Subcutaneous abdominal adipose tissue (tissue), 5 donors: ENCODE data around the gene HOXA3.

Source experiments
- H3K27ac ChIP-seq: one replicate; pipeline ENCODE4 v1.7.0; 2013; ENCODE audit warnings: low read depth, mild to moderate bottlenecking, inconsistent platforms, low read length, moderate library complexity
- H3K27me3 ChIP-seq, 5 donors: one replicate each; pipeline ENCODE4 v1.7.0; 2013; ENCODE audit warnings: low read length in 5 of 5, inconsistent platforms in 1 of 5; ENCODE audit not compliant: control insufficient read depth in 5 of 5, insufficient read depth in 4 of 5
- H3K36me3 ChIP-seq, 5 donors: one replicate each; pipeline ENCODE4 v1.7.0; 2013; ENCODE audit warnings: low read length in 5 of 5; ENCODE audit not compliant: control insufficient read depth in 5 of 5, insufficient read depth in 5 of 5
- H3K4me1 ChIP-seq, 5 donors: one replicate each; pipeline ENCODE4 v1.7.0; 2013; ENCODE audit warnings: low read length in 5 of 5, mild to moderate bottlenecking in 3 of 5, moderate library complexity in 1 of 5; ENCODE audit not compliant: control insufficient read depth in 5 of 5, insufficient read depth in 5 of 5
- H3K4me3 ChIP-seq, 5 donors: one replicate each; pipeline ENCODE4 v1.7.0; 2013; ENCODE audit warnings: low read length in 5 of 5, low read depth in 1 of 5
- H3K9ac ChIP-seq, 5 donors: one replicate each; pipeline ENCODE4 v1.7.0; 2013; ENCODE audit warnings: low read length in 5 of 5, mild to moderate bottlenecking in 4 of 5, moderate library complexity in 3 of 5
- H3K9me3 ChIP-seq, 5 donors: one replicate each; pipeline ENCODE4 v1.7.0; 2013; ENCODE audit warnings: low read length in 5 of 5; ENCODE audit not compliant: control insufficient read depth in 5 of 5
- donor health status: healthy.
- donor health status: healthy.
- donor health status: healthy.
- donor health status: healthy.
- donor health status: healthy.

Gene HOXA3

DNA sequence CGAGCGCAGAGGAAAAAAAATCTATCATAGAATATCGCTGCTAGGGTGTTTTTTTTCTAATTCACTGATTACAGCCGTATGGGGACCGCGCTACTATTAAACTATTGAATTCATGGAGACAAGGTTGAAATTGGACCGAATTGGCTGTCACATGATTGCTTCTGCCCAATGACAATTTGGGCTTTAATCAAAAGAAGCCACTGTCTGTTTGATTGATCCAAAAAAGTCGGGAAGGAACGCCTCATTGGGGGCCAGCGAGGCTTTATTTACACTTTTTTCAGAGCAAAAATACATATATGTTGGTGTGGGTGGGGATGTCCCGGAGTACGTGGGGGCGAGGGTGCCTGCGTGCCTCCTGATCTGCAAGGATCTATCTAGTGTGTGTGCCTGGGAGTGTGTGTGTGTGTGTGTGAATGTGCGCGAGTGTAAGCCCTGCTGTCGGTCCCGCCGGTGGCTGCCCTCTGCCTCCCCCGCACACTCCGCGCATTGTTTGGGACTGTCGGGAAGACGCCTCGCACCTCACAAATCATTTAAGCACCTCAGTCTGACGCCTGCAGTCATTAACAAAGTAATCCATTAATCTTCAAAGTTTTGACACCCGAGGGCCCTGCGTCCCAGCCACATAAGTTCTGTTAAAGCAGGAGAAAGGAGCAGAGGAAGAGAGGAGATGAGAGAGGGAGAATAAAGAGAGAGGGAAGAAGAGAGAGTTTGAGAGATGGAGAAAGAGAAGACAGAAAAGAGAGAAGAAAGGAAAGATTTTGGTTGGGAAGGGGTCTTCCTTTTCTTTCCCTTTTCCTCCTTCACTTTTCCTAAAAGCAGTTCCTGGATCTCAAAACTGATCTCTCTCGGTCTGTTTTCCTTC lies 49.6 kb downstream of the HOXA3 start, which contains the start of gene HOXA2:
Gene HOXA2 (minus strand): TSS at position 103 of the 862 bp plus-strand sequence. CDS start 183 bp downstream, outside the sequence.
- H3K9ac ChIP-seq: peak within 1 kb of the TSS; percentile 16 to 84 (median 43)
- peak within 1 kb of the TSS; percentile 56 to 64 (median 61) for H3K4me3 ChIP-seq
- peak within 1 kb of the TSS; percentile 92 for H3K27ac ChIP-seq
- peaks cover 7 to 83% (median 69%) of the 10 kb centered on the region in 5 donors for H3K4me1 ChIP-seq
- H3K9me3 ChIP-seq: no peaks in the 10 kb centered on the region
- H3K27me3 ChIP-seq: no peaks in the 10 kb centered on the region
- H3K36me3 ChIP-seq: peaks cover 0 to 6% (median 3%) of the 10 kb centered on the region in 5 donors

DNA sequence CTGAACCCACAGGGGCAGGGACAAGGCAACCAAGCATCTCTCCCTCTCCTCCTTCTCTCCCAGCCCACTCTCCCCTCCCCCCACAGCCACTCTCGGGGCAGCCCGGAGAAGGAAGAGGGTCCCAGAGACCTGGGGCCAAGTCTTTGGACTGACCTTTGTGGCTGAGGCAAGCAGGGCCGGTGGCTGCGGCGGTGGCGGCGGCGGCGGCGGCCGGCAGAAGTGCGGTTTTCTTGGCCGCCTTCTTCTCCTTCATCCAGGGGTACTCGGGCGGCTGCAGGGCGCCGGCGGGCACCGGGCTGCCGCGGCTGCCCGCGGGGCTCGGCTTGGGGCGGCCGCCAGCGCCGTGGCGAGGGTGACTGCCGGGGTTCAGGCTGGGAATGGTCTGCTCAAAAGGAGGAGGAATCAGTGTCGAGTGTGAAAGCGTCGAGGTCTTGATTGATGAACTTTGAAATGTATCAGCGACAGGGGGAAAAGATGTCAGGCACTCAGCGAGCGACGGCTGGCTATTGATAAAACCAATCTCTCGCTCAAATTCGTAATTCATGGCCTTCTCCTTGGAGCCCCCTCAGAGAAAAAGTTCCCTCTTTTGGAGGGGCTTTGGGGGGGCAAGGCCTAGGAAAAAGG lies 50.3 kb downstream of the HOXA3 start:
- Histone ChIP-seq H3K27me3 (no peaks in the 10 kb centered on the region), H3K36me3 (peaks cover 0 to 6% (median 3%) of the 10 kb centered on the region in 5 donors), H3K4me1 (peaks cover 14 to 86% (median 71%) of the 10 kb centered on the region in 5 donors), H3K4me3 (peak overlapping the region; percentile 56 to 64 (median 61)), H3K27ac (peak overlapping the region; percentile 92), H3K9me3 (no peaks in the 10 kb centered on the region), H3K9ac (peak overlapping the region; percentile 12 to 43 (median 22))

DNA sequence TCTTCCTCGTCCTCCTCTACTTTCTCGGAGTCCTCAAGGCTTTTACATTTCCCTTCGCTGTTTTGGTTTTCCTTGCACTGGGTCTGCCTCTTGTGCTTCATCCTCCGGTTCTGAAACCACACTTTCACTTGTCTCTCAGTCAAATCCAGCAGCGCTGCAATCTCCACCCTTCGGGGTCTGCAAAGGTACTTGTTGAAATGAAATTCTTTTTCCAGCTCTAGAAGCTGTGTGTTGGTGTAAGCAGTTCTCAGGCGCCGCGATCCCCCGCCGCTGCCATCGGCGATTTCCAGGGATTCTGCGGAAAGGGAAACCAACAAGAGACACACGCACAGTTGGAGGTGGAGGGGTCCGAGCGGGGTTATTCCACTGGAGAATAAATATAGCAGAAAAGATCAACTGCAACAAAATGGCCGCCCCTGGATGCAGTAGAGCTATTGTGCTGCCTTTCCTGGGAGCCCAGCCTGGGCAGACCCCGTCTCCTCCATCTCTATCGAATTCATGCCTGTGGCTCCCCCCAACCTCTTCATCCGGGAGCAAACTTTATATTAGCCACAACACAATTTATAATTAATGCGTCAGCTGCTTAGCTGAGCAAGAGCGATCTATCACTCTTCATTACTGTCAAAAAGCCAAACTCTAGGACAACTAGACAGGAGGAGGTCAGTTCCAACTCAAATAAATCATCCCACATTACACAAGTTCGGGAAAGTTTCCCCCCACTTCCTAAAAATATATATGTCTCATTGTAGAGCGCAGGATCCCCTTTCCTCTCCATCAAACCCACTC lies 51.0 kb downstream of the HOXA3 start:
- Histone ChIP-seq H3K9me3 (no peaks in the 10 kb centered on the region), H3K4me3 (peak overlapping the region; percentile 56 to 64 (median 61)), H3K36me3 (peaks cover 0 to 6% (median 3%) of the 10 kb centered on the region in 5 donors), H3K27me3 (no peaks in the 10 kb centered on the region), H3K9ac (peak overlapping the region in 3 of 5 donors; percentile 12 to 48 (median 44)), H3K4me1 (peaks cover 15 to 86% (median 69%) of the 10 kb centered on the region in 5 donors), H3K27ac (peak overlapping the region; percentile 92)

DNA sequence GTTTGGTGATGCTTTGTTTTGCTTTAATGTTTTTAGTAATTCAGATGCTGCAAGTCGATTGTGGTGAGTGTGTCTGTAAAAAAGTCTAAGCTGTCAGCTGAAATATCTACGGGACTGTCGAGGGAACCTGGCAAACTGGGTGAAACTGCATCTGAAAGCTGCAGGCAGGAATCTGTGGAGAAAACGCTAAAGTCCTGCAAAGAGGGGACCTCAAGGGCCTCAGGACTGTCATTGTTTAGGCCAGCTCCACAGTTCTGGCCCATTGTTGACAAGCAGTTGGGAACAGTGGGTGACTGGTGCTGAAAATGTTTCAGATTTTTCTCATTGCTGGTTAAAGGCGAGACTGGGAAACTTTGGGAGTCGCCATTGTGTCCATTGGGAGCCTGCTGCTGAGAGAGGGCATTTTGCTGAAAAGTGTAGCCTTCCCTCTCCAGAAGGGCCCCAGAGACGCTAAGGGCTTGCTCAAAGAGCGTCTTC lies 51.7 kb downstream of the HOXA3 start:
- no peaks in the 10 kb centered on the region for H3K27me3 ChIP-seq
- H3K4me1 ChIP-seq: peaks cover 15 to 81% (median 63%) of the 10 kb centered on the region in 5 donors
- H3K9me3 ChIP-seq: no peaks in the 10 kb centered on the region
- H3K36me3 ChIP-seq: peaks cover 0 to 6% (median 3%) of the 10 kb centered on the region in 5 donors
- peak overlapping the region in 3 of 5 donors; percentile 4 to 48 (median 44) for H3K9ac ChIP-seq
- H3K4me3 ChIP-seq: peak overlapping the region; percentile 56 to 64 (median 61)
- H3K27ac ChIP-seq: peak overlapping the region; percentile 92

DNA sequence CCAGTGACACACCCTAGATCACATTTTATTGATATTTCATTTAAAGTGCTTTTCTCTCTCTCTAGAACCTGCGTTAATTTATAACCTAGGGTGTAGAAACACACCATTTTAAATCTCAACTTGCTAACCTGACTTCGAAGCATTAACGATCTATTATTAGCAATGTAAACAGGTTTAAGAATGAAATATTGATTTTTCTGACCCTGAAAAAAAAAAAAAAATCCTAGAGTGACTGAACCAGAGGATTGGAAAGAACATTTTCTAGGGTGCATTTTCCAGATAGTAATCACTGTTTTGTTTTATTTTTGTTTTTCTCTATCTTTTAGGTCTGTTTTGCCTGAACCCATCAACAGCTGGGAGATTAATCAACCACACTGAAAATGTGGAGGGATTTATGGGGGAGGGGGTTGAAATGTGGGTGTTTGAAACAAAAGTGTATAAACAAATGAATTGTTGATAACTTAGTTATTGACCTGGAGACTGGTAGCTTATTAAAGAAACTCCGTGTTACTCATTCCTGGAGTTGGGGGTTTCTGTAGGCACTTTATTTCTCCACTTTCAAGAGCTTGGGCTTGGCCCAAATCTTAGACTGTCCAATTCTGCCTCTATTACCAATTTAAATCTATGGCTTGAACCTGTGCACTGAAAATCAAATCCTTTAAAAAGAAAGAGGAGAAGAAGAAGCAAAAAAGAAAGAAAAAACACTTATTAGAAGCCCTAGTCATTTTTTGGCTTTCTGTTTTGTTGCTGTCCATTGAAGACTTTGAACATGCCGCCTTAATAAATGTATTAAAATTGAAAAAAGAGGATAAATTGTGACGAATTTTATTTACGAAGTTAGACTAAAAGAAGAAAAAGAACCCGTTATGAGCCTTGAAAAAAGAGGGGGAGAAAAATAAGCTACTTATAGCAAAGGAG lies 52.7 kb downstream of the HOXA3 start:
- Histone ChIP-seq H3K36me3 (peaks cover 0 to 6% (median 3%) of the 10 kb centered on the region in 5 donors), H3K4me3 (peak overlapping the region in 4 of 5 donors; percentile 59 to 94 (median 86)), H3K9me3 (no peaks in the 10 kb centered on the region), H3K4me1 (peaks cover 15 to 82% (median 65%) of the 10 kb centered on the region in 5 donors), H3K27me3 (no peaks in the 10 kb centered on the region), H3K27ac (peak overlapping the region; percentile 92), H3K9ac (peak overlapping the region in 1 of 5 donors; percentile 78)

DNA sequence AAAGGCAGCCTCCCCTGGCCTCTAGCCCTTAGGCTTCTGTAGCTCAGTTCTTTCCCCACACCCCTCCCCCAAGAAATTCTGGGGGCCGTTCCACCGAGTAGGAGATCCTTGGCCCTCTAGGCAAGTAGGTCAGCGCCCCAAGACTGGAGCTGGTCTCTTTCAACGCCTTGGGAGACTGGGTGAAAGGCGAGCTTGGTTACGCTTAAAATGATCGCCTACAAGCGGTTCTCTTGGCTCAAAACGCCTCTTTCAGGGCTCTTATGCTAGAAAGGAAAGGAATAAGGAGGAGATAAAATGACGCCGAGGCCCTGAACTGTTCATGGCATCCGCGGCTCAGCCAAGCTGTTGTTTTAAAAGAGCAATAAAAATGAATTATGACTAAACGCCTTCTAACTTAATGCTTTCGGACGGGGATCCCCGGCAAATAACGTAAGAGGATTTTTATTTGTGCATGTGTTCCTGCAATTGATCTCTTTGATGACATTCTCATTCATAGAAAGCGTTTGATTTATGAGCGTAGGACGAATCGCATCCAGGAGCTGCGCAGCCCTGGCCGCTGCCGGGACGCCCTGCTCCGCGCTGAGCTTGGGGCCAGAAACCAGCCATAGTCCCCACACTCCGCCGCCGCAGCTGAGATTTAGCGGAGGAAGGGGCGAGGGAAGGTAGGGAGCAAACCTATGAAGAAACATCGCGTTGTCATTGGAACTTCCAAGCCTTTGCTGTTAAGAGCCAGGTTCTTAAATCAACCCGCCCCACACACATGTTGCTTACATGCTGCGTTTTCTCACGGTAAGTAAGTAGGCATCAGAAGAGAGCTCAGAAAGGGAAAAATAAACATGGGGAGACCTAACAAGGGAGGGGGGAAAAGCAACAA lies 53.6 kb downstream of the HOXA3 start:
- Histone ChIP-seq H3K36me3 (peaks cover 0 to 6% (median 3%) of the 10 kb centered on the region in 5 donors), H3K4me1 (peaks cover 15 to 76% (median 60%) of the 10 kb centered on the region in 5 donors), H3K27ac (peak overlapping the region; percentile 92), H3K9me3 (no peaks in the 10 kb centered on the region), H3K4me3 (peak overlapping the region; percentile 59 to 94 (median 79)), H3K9ac (peak overlapping the region; percentile 48 to 86 (median 70)), H3K27me3 (peaks cover 0 to 3% (median 0%) of the 10 kb centered on the region in 5 donors)

DNA sequence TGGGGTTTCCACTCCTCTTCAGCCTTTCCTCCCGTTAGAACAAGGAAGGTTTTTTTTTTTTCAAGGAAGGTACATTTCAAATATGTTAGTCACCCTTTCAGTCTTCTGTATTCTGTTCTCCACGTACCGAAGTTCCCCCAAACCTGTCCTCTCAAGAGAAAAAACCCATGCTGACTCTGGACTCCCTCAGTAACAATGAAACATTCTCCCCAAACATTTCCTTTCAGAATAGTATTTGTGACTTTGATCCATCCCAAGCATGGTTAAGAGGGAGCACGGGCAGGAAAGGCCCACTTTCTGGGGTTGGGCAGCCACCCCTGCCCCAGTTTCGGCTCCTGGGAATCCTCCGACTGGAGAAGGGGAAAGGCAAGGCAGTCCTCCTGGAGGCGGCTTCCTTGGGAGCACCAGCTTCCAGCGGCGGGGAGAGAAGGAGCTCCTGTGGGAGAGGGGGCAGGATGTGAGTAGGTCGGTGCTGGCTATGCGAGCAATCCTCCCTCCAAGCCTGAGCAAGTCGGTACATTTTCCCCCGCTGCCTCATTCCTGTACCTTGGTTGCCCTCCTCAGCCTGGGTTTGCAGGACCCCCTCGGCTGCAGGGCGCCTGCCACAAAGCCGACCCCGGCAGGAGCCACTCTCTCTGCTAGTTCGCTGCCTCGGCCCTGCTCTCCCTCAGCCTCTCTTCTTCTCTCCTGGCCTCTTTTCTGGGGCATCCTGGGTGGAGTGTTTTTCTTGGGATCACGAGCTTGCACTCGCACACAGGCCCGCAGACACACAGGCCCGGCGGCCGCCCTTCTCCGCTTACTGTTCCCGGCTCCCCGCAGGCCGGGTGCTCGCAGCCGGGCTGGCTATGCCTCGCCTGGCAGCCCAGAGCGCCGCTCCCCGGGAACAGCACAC lies 54.5 kb downstream of the HOXA3 start:
- Histone ChIP-seq H3K9ac (peak overlapping the region; percentile 48 to 90 (median 70)), H3K27me3 (peaks cover 0 to 3% (median 0%) of the 10 kb centered on the region in 5 donors), H3K9me3 (no peaks in the 10 kb centered on the region), H3K27ac (peak overlapping the region; percentile 92), H3K4me1 (peaks cover 15 to 67% (median 56%) of the 10 kb centered on the region in 5 donors), H3K4me3 (peak overlapping the region; percentile 59 to 94 (median 79)), H3K36me3 (peaks cover 0 to 6% (median 3%) of the 10 kb centered on the region in 5 donors)
